HG03064 (cell line): ENCODE measurements around the gene CPEB1.

Experiments used
- ATAC-seq: cut with Tn5 transposase; IDR thresholded peaks from one replicate; pipeline ENCODE4 v1.9.1; 2021; ENCODE audit warnings: low read depth; ENCODE audit not compliant: unreplicated experiment

Gene CPEB1

DNA sequence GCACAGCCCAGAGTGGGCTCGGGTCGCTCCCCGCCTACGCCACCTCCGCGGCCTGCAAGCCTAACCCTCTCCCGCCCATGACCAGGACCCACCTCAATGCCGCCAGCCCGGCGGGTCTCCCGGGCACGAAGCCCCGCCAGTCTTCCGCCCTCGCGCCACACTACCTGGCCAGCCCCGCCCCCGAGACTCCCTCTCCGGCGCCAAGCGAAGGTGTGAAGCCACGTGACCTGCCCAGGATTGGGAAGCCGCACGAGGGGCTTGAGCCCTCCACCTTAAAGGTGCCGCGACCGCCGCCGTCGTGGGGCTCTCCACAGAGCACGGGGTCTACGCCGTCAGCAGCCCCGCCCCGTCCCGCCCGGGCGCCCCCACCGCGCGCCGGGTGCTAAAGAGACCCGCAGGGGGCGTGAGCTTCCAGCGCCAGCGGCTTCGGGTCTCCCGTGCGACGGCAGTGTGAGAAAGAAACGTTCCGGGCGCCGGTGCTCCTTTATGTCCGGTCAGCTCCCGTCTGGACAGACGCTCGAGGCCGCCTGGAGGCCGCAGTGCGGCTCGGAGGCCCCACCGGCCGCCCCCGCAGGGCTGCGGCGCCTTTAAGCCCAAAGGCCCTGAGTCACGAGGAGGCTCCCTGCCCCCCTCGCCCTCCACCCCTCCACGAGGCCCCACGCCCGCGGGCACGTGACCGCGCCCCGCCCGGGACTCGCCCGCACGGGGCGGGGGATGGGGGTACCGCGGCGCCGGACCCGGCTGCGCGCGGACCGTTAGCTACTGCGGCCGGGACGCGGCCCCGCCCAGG, at the start of gene CPEB1:
CPEB1 (minus strand) TSS at position 319 of the 790 bp plus-strand sequence. CDS start 18,904 bp downstream, outside the sequence.
- ATAC-seq: peak; percentile 47

DNA sequence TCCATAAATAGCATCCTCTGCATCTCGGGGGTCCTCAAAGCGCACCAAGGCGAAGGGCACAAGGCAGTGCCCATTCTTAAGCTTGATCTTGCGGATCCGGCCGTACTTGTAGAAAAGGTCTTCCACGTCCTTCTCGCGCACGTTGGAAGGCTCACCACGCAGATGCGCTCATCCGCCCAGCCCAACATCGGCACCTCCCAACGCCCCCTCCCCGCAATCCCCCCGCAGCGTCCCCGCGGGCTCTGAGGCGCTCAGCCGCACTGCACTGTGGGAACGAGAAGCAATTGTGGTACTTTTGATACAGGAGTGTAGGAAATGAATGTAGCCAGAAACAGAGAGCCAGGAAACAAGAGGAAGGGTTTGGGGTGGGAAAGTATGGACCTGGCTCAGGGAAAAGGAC, 45.0 kb upstream of the CPEB1 start:
- ATAC-seq: no peak

- ATAC-seq: no peak
These were observed 42.0 kb upstream of the CPEB1 start for GRCh38 chr15:82689147-82689546.

- no peak for ATAC-seq
These were observed 41.5 kb upstream of the CPEB1 start for GRCh38 chr15:82688691-82689090.

- no peak for ATAC-seq
These were observed 34.2 kb upstream of the CPEB1 start for GRCh38 chr15:82681371-82681770.

GRCh38 chr15:82680200-82681102, 33.3 kb upstream of the CPEB1 start:
- ATAC-seq: peak; percentile 84

DNA sequence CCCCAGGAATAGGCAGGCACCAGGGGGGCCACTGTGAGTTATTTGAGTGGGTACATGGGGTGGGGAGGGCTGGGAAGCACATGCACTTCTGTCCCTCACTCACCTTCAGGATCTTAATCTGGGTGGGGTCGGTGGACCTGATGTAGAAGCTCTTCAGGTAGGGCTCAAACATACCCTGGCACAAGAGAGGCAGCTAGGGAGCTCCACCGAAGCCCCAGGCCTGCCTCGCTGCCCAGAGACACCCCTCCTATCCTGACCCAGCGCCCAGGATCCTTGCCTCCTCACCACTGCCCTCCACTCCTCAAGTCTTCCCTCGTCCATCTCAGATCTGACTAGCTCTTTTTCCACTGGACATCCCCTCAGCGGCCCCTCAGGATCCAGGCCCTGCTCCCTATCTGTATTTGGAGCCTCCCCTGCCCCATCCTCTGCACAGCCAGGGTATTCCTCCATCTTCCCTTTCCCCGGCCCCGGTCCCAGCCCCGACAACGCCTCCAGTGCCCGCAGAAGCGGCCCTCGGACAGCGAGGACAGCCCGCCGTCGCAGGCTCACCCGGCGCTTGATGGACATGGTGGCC, 32.5 kb upstream of the CPEB1 start:
- no peak for ATAC-seq

DNA sequence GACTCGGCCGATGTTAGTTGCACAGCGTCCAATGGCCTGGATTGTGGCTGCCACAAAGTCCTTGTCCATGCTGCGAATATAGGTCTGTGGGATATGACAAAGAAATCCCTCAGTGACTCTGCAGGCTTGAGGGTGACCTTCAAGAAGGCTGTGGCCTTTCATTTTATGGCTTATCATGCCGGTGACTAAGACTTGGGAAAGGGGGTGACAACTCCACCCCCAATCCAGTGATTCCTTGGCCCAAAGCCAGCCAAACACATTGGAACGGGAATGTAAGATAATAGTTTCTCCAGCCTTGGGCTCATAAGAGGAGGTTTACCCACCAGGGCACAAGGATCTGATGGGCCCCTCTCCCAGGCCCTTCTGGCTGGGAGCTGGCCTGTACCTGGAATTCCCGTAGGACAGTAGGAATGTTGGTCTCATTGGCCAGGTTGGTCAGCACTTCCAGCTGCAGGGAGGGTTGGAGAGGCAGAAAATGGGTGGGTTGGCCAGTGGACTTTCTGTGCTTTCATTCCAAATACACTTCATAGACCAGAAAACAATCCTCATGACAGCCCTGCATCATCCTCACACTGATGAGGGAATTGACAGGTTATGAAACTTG, 30.7 kb upstream of the CPEB1 start:
- no peak for ATAC-seq

DNA sequence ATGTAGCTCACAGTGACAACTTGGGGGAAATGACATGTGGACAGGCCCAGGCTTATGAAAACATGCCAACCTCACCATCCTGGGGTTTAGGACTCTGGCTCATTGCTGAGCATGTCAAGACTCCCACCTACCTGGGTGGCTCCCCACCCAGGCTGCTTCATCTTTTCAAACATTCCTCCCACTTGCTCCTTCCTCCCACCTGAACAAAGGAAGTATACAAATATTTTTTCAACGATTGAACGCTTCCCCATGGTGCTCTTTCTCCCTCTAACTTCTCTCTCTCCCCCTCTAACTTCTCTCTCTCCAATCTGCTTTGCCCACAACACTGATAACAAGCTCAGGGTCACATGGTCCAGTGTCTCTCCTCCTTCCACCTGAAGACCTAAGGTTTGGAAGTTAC, 27.7 kb upstream of the CPEB1 start:
- ATAC-seq: no peak

GRCh38 chr15:82670699-82671098, 23.5 kb upstream of the CPEB1 start:
- no peak for ATAC-seq

DNA sequence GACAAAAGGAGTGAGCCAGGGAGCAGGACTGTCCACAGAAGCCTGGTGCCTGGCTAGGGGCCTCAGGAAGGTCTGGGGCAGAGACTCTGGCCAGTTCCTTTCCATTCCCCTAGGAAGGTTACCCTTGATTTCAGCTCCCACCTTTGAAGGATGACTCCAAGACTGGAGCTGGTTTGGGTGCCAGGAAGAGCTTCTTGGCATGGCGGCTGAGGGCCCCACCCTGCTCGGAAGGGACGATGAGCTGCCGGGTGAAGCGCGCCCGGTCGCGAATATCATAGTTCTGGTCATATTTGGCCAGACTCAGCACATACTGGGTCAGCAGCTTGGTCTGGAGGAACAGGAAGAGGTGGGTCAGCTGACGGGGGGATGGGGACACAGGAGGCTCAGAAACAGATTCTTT, 19.4 kb upstream of the CPEB1 start:
- ATAC-seq: no peak

DNA sequence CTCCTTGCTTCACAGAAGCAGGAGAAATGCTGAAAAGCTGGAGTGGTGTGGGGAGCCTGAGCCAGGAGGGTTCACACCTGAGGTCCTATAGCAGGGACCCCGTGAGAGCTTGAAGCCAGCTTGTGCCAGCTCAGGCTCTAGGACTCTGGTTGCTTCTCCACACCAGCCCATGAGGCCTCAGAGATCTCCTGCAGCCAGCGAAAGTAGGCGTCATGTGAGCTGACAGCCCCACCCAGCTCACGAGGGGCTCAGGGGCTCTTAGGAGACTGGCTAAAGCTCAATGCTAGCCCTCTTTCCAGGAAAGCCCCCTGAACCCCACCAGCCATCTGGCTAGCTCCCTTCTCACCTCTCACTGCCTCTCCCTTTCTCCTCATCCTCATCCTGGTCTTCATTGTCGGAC, 16.9 kb upstream of the CPEB1 start:
- no peak for ATAC-seq

- ATAC-seq: no peak
These were observed 16.0 kb upstream of the CPEB1 start for GRCh38 chr15:82663186-82663600.

- ATAC-seq: no peak
These were observed 15.5 kb upstream of the CPEB1 start for GRCh38 chr15:82662641-82663040.

- no peak for ATAC-seq
These were observed 13.2 kb upstream of the CPEB1 start for GRCh38 chr15:82660378-82660777.

DNA sequence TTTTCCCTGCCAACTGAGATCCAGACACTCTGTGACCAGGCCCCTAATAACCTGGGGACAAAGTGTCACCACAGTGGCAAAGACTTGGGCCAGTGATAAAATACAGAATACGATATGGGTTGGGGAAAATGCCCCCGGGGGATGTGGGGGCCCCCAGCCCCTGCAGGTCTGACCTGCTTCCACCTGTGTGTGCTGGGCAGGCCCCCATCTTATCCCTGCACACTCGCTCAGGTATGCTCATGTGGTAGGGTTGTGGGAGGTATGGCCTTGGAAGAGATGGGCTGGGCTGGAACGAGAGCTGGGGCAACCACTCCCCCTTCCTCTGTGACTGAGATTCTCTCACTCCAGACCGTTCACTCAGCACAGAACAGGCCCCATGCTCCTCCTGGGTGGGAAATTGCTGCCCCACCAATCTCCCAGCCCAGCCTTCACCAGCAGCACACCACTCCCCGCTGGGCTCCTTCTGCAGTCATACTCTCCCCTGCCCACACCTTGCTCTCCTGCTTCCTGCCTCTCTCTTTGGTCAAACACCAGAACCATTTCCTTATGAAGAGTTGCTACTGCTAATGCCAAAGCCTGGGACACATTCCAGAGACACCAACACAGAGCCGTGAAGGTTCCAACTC, 9.6 kb upstream of the CPEB1 start:
- no peak for ATAC-seq

GRCh38 chr15:82655606-82656005, 8.4 kb upstream of the CPEB1 start:
- ATAC-seq: no peak

GRCh38 chr15:82653483-82654168, 6.5 kb upstream of the CPEB1 start:
- no peak for ATAC-seq

DNA sequence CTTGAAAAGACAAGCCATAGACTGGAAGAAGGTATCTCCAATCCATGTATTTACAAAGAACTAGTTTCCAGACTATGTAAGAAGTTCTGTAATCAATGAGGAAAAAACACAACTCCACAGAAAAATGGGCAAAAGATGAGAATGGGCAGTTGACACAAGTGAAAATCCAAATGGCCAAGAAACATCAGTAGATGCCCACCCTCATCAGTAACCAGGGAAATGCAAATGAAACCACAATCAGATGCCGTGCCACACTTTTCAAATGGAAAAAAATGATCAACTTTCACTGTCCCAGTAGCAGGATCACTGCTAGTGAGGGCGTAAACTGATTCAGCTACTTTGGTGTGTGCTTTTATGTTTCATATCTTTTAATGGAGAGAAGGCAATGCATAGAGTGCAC, 4.5 kb upstream of the CPEB1 start:
- ATAC-seq: no peak
